ENCODE measurements around the gene MTO1.

The MTO1 gene

GRCh38 chr6:73556836-73557235 is 95.3 kb downstream of the MTO1 start:
- DNase-seq (ENCODE audit: low read depth), result no peak

More at GRCh38 chr6:73556836-73557235, 95.3 kb downstream of the MTO1 start:
- no peak overlapping the region for H3K4me3 ChIP-seq (ENCODE audit: low read length)
- no peak for TF ChIP-seq CTCF (IDR thresholded peaks at IDR 0.05; ENCODE audit: insufficient read depth, low read depth, low read length, missing control alignments)
